Esophagus muscularis mucosa (tissue), 4 donors: Measurements from ENCODE around the gene PPP1CA. TPM values are rescaled to one million over a fixed set of nuclear protein-coding genes. Genes with fewer than 3 reads are reported as not detected.

Experiments
- DNase-seq: peaks from one replicate; pipeline ENCODE4 v3.0.0-alpha.2; 2017; ENCODE audit errors: extremely low spot score
- H3K27ac ChIP-seq, 4 donors: fragments of 200-600 bp; sonication (generic); replicated peaks in 1 of 4; 1 replicate in 3 of 4; 2 replicates in 1 of 4; pipeline ENCODE4 v1.5.1; 2016 to 2019; ENCODE audit warnings: mild to moderate bottlenecking in 1 of 4
- H3K27me3 ChIP-seq, 4 donors: fragments of 200-600 bp; sonication (generic); one replicate each; pipeline versions ENCODE4 v1.5.1 to v1.6.0; 2016 to 2019
- H3K36me3 ChIP-seq, 4 donors: fragments of 200-600 bp; sonication (generic); one replicate each; pipeline ENCODE4 v1.5.1; 2016 to 2019
- H3K4me1 ChIP-seq, 4 donors: fragments of 200-600 bp; sonication (generic); one replicate each; pipeline ENCODE4 v1.5.1; 2016 to 2019
- H3K4me3 ChIP-seq, 4 donors: fragments of 200-600 bp; sonication (generic); 1 replicate in 2 of 4; 2 replicates in 2 of 4; pipeline ENCODE4 v1.5.1; 2016 to 2019; ENCODE audit warnings: mild to moderate bottlenecking in 4 of 4, moderate library complexity in 1 of 4
- H3K9me3 ChIP-seq, 4 donors: fragments of 200-600 bp; sonication (generic); 1 replicate in 3 of 4; 2 replicates in 1 of 4; pipeline ENCODE4 v1.5.1; 2016 to 2019
- EP300 ChIP-seq: sonication (generic); formaldehyde crosslinking; IDR thresholded peaks from one replicate; pipeline ENCODE4 v1.6.1; 2017; ENCODE audit warnings: antibody characterized with exemption
- POLR2A ChIP-seq: fragments of 450-650 bp; IDR thresholded peaks from one replicate; pipeline ENCODE4 v1.6.1; 2017; ENCODE audit warnings: antibody characterized with exemption, moderate library complexity, mild to moderate bottlenecking, low read depth
- POLR2AphosphoS5 ChIP-seq, 2 donors: sonication (generic); formaldehyde crosslinking; IDR thresholded peaks; one replicate each; pipeline ENCODE4 v1.6.1; 2017; ENCODE audit warnings: antibody characterized with exemption in 2 of 2
- WGBS: methylation state at CpG from one replicate; pipeline ENCODE4 v1.1.5; 2018; 5-methylcytosine and 5-hydroxymethylcytosine counted together
- intact Hi-C: fragments of 100-400 bp; cut with DNase I; formaldehyde crosslinking; loops from one replicate; pipeline ENCODE4 v1.15.1; 2023
- total RNA-seq, 4 donors: library from RNA; depleted of rRNA; stranded (reverse); fragments of >200 nt; gene quantifications; one replicate each; pipeline versions ENCODE4 v1.1.0 to v1.2.1, GENCODE V29; 2016
- TF ChIP-seq, protein P1 (sequence below), 3 experiments: fragments of 200-600 bp in 2 of 3; fragments of 450-650 bp in 1 of 3; sonication (generic) in 2 of 3; IDR thresholded peaks; one replicate each; pipeline ENCODE4 v1.5.1; 2017 to 2019; ENCODE audit warnings: antibody characterized with exemption in 3 of 3, mild to moderate bottlenecking in 2 of 3, moderate library complexity in 1 of 3

PPP1CA gene
- total RNA-seq, 4 donors from 2014 or later = 56.9 to 87.3 (median 78.7) TPM

DNA sequence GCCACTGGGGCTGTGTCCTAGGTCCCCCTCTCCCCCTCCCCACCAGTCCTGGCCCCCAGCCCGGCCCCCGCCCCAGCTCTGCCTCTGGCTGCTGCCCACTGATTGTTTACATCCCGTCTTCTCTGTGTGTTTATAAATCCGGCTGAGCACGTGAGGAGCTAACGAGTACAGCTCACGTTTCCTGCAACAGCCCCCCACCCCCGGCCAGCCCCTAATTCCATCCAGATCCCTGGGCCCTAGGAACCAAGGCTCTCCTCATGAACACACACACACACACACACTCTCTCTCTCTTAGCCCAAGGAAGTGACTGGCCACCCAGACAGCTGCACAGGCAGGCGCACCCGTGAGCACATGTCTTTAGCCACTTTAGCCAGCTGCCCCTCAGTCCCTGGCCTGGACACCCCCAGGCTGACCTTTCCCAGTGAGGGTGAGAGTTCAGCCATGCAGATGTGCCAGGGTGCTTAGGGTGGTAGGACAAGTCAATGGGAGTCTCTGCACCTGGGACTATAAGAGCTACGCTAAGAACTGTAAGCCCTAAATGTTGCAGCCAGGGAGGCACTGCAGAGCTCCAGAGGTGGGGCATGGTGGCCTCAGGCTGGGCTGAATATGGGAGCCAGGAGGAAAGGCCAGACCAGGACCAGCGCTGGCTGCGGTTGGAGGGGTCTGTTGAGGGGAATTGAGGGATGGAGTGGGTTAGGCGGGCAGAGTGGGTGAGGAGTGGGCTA is 31.1 kb downstream of the PPP1CA start:
- peak overlapping the region; percentile 98 to 99 (median 99) for H3K27ac ChIP-seq
- H3K4me3 ChIP-seq = peak overlapping the region; percentile 25 to 94 (median 80)
- 49% methylated on average over 10 of the region's 14 CpGs for WGBS
- intact Hi-C loops = no loop called here
- no peaks in the 10 kb centered on the region for H3K9me3 ChIP-seq
- H3K36me3 ChIP-seq = no peaks in the 10 kb centered on the region
- no peak for DNase-seq
- TF ChIP-seq, protein P1, sequence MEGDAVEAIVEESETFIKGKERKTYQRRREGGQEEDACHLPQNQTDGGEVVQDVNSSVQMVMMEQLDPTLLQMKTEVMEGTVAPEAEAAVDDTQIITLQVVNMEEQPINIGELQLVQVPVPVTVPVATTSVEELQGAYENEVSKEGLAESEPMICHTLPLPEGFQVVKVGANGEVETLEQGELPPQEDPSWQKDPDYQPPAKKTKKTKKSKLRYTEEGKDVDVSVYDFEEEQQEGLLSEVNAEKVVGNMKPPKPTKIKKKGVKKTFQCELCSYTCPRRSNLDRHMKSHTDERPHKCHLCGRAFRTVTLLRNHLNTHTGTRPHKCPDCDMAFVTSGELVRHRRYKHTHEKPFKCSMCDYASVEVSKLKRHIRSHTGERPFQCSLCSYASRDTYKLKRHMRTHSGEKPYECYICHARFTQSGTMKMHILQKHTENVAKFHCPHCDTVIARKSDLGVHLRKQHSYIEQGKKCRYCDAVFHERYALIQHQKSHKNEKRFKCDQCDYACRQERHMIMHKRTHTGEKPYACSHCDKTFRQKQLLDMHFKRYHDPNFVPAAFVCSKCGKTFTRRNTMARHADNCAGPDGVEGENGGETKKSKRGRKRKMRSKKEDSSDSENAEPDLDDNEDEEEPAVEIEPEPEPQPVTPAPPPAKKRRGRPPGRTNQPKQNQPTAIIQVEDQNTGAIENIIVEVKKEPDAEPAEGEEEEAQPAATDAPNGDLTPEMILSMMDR (IDR thresholded peaks at IDR 0.05) = no peak
- no peaks in the 10 kb centered on the region for H3K27me3 ChIP-seq
- peaks cover 62 to 92% (median 89%) of the 10 kb centered on the region in 4 donors for H3K4me1 ChIP-seq

DNA sequence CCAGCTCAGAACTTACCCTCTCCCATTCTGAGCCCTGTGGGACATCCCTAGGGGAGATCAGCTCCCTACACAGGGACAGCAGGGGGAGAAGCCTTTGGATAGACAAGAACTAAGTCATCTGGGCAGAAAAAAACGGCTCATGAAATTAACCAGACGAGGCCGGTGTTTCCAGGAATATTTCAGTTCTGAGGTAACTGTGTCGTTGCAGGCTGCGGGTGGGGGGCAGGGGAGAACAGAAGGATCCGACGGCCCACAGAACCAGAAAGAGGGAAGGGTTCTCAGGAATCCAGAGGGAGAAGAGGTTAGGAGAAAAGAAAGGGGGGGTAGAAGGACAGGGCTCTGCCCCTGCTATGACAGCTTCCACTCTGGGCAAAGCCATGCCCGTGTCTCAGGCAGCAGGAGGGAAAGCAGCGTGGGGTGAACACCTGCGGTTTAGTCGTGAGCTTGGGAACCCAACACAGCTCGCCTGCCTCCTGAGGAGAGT is 31.8 kb downstream of the PPP1CA start:
- TF ChIP-seq POLR2A (no peak), POLR2AphosphoS5 (IDR thresholded peaks at IDR 0.05) (peak; percentile 27 to 69), EP300 (no peak)
- TF ChIP-seq, protein P1 (IDR thresholded peaks at IDR 0.05) = no peak
- Histone ChIP-seq H3K27ac (peak overlapping the region; percentile 98 to 99 (median 99)), H3K4me1 (peaks cover 61 to 92% (median 89%) of the 10 kb centered on the region in 4 donors), H3K27me3 (no peaks in the 10 kb centered on the region), H3K36me3 (peaks cover 0 to 6% (median 5%) of the 10 kb centered on the region in 4 donors), H3K4me3 (peak overlapping the region; percentile 25 to 94 (median 80)), H3K9me3 (no peaks in the 10 kb centered on the region)
- WGBS = 46% methylated on average over 12 of the region's 12 CpGs
- DNase-seq = no peak
- intact Hi-C loops = no loop called here

DNA sequence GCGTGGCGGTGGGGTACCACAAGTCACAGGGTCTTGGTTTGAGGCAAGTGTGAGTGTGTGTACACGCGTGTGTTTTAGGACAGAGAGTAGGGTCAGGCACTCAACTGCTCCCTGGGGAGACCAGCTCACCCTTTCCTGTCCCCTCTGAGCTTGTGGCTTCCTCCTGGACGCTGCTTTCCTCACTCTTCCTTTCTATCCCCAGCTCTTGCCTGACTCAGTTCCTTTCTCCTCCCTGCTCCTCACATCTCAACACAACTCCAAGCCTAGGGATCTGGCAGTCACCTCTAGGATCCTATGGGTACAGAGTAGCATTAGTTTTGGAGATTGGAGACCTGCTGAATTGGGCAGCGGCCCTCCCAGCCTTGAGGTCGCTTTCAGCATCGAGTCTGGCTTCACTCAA is 32.4 kb downstream of the PPP1CA start:
- Histone ChIP-seq H3K36me3 (peaks cover 0 to 11% (median 10%) of the 10 kb centered on the region in 4 donors), H3K27ac (peak overlapping the region; percentile 98 to 99 (median 99)), H3K4me3 (no peak overlapping the region), H3K9me3 (no peaks in the 10 kb centered on the region), H3K27me3 (no peaks in the 10 kb centered on the region), H3K4me1 (peaks cover 55 to 90% (median 87%) of the 10 kb centered on the region in 4 donors)
- DNase-seq = no peak
- TF ChIP-seq POLR2AphosphoS5 (IDR thresholded peaks at IDR 0.05) = no peak
- no peak for TF ChIP-seq EP300
- TF ChIP-seq, protein P1 (IDR thresholded peaks at IDR 0.05) = no peak
- no peak for TF ChIP-seq POLR2A
- intact Hi-C loops = no loop called here
- 75% methylated on average over 8 of the region's 8 CpGs for WGBS

- intact Hi-C loops = no loop called here
- no peak overlapping the region for H3K4me3 ChIP-seq
- no peaks in the 10 kb centered on the region for H3K9me3 ChIP-seq
- H3K27ac ChIP-seq = peak overlapping the region; percentile 98 to 99 (median 99)
- no peak for TF ChIP-seq POLR2A
- no peak for TF ChIP-seq POLR2AphosphoS5 (IDR thresholded peaks at IDR 0.05)
- TF ChIP-seq EP300 = no peak
- TF ChIP-seq, protein P1 (IDR thresholded peaks at IDR 0.05) = no peak
- no peaks in the 10 kb centered on the region for H3K27me3 ChIP-seq
- peaks cover 0 to 16% (median 13%) of the 10 kb centered on the region in 4 donors for H3K36me3 ChIP-seq
- DNase-seq = no peak
- WGBS = 74% methylated on average over 3 of the region's 3 CpGs
- peaks cover 49 to 84% (median 80%) of the 10 kb centered on the region in 4 donors for H3K4me1 ChIP-seq
These were observed 33.0 kb downstream of the PPP1CA start for GRCh38 chr11:67368621-67369020.
